ENCODE measurements around the gene MYO5B.

DNA sequence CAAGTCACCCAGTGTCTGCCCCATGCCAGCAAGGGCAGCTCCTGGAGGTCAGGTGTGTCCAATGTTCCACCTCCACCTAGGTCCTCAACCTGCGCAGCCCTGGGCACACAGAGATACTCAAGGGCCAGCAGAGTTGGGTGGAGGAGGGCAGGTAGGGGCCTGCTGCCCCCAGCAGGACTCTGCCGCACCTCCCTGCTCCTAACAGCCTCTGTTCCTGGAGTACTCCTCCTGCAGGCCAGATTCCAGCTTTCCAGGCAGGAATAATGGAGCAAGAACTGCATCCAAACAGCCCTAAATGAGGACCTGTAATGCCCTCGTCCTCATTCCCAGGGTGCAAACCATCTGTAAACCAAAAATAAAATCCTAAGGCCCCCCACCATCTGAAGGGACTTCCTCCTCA, 337.2 kb downstream of the MYO5B start:
- TF ChIP-seq, protein P1, sequence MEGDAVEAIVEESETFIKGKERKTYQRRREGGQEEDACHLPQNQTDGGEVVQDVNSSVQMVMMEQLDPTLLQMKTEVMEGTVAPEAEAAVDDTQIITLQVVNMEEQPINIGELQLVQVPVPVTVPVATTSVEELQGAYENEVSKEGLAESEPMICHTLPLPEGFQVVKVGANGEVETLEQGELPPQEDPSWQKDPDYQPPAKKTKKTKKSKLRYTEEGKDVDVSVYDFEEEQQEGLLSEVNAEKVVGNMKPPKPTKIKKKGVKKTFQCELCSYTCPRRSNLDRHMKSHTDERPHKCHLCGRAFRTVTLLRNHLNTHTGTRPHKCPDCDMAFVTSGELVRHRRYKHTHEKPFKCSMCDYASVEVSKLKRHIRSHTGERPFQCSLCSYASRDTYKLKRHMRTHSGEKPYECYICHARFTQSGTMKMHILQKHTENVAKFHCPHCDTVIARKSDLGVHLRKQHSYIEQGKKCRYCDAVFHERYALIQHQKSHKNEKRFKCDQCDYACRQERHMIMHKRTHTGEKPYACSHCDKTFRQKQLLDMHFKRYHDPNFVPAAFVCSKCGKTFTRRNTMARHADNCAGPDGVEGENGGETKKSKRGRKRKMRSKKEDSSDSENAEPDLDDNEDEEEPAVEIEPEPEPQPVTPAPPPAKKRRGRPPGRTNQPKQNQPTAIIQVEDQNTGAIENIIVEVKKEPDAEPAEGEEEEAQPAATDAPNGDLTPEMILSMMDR (IDR thresholded peaks at IDR 0.05; ENCODE audit: low read depth, low read length), result no peak
- TF ChIP-seq POLR2A (IDR thresholded peaks at IDR 0.05; ENCODE audit: extremely low read depth, insufficient read length) (no peak), MYC (IDR thresholded peaks at IDR 0.05; ENCODE audit: low read depth, low read length) (no peak)

All from NB4 (cell line).